ENCODE data around the gene MAN1C1.

DNA sequence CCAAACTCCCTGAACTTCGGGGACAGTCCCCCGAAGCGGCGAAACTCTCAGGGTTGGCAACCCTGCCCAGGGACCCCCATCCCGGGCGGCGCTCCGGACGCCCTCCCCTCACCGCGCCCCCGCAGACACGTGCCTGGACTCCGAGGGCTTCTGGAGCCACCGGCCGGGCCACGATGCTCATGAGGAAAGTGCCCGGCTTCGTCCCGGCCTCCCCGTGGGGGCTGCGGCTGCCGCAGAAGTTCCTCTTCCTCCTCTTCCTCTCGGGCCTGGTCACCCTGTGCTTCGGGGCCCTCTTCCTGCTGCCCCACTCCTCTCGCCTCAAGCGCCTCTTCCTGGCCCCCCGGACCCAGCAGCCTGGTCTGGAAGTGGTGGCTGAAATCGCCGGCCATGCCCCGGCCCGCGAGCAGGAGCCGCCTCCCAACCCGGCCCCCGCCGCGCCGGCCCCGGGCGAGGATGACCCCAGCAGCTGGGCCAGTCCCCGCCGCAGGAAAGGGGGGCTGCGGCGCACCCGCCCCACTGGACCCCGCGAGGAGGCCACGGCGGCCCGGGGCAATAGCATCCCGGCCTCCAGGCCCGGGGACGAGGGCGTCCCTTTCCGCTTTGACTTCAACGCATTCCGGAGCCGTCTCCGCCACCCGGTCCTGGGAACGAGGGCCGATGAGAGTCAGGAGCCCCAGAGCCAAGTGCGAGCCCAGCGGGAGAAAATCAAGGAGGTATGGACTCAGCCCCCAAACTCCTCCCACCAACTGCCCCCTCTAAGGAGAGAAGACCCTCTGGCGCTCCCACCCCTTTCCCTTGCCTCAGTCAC lies 1.2 kb downstream of the MAN1C1 start:
- TF ChIP-seq CTCF (conservative IDR thresholded peaks at IDR 0.05) (no peak), ZFX (IDR thresholded peaks at IDR 0.05) (no peak)

Measured in C4-2B (cell line).